Measurements from ENCODE around the gene DAAM2. TPM values are rescaled to one million over a fixed set of nuclear protein-coding genes. Genes with fewer than 3 reads are reported as not detected.

Gene DAAM2
- total RNA-seq, 4 donors from 2014 or later: 3.7 to 55.9 (median 11.9) TPM

DNA sequence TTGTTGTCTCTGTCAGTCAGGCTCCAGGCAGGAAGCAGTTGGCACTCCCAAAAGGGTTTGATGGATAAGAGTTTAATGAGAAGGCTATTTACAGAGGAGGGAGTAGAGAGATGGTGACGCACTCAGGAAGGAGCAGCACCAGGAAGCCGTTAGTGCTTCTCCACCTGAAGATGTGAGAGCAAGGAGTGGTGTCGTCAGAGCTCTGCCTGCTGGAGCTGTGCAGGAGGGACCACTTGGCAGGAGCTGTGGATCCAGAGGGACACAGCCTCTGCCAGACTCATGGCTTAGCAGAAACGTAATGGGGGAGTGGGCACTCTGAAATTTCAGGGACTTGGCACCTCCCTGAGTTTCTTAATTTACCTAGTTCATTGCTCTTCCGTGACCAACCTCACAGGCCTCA lies 16.8 kb downstream of the DAAM2 start:
- peaks cover 0 to 57% (median 12%) of the 10 kb centered on the region in 3 donors for H3K4me1 ChIP-seq
- no peak overlapping the region for H3K4me3 ChIP-seq
- H3K36me3 ChIP-seq: no peaks in the 10 kb centered on the region
- H3K27ac ChIP-seq: peak overlapping the region; percentile 6 to 86 (median 54)
- no peak for DNase-seq
- no peak for TF ChIP-seq POLR2A (IDR thresholded peaks at IDR 0.05)
- TF ChIP-seq, protein P1, sequence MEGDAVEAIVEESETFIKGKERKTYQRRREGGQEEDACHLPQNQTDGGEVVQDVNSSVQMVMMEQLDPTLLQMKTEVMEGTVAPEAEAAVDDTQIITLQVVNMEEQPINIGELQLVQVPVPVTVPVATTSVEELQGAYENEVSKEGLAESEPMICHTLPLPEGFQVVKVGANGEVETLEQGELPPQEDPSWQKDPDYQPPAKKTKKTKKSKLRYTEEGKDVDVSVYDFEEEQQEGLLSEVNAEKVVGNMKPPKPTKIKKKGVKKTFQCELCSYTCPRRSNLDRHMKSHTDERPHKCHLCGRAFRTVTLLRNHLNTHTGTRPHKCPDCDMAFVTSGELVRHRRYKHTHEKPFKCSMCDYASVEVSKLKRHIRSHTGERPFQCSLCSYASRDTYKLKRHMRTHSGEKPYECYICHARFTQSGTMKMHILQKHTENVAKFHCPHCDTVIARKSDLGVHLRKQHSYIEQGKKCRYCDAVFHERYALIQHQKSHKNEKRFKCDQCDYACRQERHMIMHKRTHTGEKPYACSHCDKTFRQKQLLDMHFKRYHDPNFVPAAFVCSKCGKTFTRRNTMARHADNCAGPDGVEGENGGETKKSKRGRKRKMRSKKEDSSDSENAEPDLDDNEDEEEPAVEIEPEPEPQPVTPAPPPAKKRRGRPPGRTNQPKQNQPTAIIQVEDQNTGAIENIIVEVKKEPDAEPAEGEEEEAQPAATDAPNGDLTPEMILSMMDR (IDR thresholded peaks at IDR 0.05): no peak
- H3K27me3 ChIP-seq: no peaks in the 10 kb centered on the region
- intact Hi-C loops (cut with DNase I): no loop called here
- WGBS, 2 donors: 30 to 49% methylated on average over 4 to 5 of the region's 5 CpGs
- H3K9me3 ChIP-seq: no peaks in the 10 kb centered on the region

DNA sequence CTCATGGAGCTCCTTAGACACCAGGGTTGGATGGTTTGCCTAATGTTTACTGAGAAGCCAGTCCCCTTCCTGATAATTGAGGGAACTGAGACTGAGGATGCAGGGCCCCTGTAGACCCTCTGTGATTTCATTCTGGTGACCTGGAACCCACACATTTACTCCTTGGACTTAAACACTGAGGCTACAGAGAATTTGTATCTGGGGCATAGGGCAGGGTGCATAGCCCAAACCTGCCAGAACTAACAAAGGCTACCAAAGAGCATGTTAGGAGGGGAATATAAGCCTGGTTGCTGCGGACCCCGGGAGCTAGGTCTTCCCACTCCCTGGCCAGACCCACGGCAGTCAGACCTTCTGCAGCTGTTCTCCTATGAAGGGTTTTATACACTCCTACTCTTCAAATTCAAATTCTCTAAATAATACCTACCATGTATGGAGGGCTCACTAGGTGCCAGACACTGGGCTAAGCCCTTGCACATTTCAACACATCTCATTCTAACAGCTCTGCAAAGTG lies 19.7 kb downstream of the DAAM2 start:
- no peak for TF ChIP-seq POLR2A (IDR thresholded peaks at IDR 0.05)
- TF ChIP-seq, protein P1 (IDR thresholded peaks at IDR 0.05): no peak
- no peaks in the 10 kb centered on the region for H3K9me3 ChIP-seq
- H3K4me1 ChIP-seq: peaks cover 0 to 66% (median 12%) of the 10 kb centered on the region in 3 donors

DNA sequence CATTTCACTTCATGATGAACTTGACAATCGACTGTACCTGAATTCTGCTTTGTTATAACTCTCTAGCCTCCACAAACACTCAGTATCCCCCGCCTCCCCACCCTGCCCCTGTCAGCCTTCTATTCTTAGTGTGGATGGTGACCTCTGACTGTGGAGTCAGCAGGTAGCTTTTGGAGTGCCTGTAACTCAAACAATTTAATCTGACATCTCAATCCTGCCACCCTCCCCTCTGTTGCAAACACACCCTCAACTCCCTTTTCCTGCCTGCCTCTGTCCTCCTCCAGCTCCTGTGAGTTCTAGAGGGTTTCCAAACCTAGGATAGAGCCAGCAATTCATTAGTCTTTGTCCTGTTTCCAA lies 20.3 kb downstream of the DAAM2 start:
- WGBS, 2 donors: 57 to 74% methylated on average over 2 of the region's 2 CpGs
- Histone ChIP-seq H3K27ac (peak overlapping the region; percentile 27 to 86 (median 74)), H3K9me3 (no peaks in the 10 kb centered on the region), H3K4me1 (peaks cover 0 to 69% (median 12%) of the 10 kb centered on the region in 3 donors), H3K36me3 (no peaks in the 10 kb centered on the region), H3K4me3 (no peak overlapping the region), H3K27me3 (no peaks in the 10 kb centered on the region)
- no peak for DNase-seq
- TF ChIP-seq, protein P1 (IDR thresholded peaks at IDR 0.05): no peak
- TF ChIP-seq POLR2A (IDR thresholded peaks at IDR 0.05): no peak
- intact Hi-C loops (cut with DNase I): no loop called here

More for the DNA sequence above, 19.7 kb downstream of the DAAM2 start:
- no peaks in the 10 kb centered on the region for H3K27me3 ChIP-seq
- no peak for DNase-seq
- WGBS, 2 donors: 61 to 65% methylated on average over 3 of the region's 3 CpGs
- peak overlapping the region; percentile 31 to 86 (median 74) for H3K27ac ChIP-seq
- H3K4me3 ChIP-seq: no peak overlapping the region
- H3K36me3 ChIP-seq: no peaks in the 10 kb centered on the region
- intact Hi-C loops (cut with DNase I): no loop called here

DNA sequence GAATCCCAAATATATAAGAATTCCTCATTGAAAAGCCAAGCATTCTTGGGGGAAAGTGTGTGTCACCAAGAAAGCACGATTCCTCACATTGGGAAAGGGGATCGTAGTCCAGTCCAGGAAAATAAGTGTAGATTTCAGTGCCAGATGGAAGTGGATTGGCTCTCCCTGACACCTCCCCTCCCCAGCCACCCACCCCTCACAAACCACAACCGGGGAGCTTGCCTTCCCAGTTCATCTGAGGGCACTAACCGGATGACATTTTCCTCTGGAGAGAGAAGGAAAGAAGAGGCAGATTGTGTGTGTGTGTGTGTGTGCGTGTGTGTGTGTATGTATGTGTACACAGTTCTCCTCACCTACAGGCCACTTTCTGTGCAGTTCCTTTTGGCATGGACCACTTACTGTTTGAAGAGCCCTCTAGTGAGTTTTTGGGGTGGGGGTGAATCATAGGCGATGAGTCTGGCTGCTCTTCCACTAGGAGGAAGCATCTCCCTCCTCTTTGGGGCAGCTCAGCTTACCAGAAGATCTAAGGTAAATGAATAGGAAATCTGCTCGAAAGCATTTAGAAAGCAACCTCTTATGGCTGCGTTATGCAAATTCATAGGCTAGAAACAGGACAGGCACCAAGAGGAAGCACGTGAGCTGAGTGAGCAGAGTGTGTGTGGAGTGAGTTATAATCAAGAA lies 20.8 kb downstream of the DAAM2 start:
- H3K27ac ChIP-seq: peak overlapping the region; percentile 27 to 86 (median 74)
- intact Hi-C loops (cut with DNase I): no loop called here
- no peaks in the 10 kb centered on the region for H3K9me3 ChIP-seq
- H3K27me3 ChIP-seq: no peaks in the 10 kb centered on the region
- 34 to 36% methylated on average over 8 of the region's 9 CpGs for WGBS, 2 donors
- TF ChIP-seq, protein P1 (IDR thresholded peaks at IDR 0.05): no peak
- H3K4me1 ChIP-seq: peaks cover 0 to 73% (median 12%) of the 10 kb centered on the region in 3 donors
- H3K4me3 ChIP-seq: no peak overlapping the region
- no peak for DNase-seq
- no peaks in the 10 kb centered on the region for H3K36me3 ChIP-seq

DNA sequence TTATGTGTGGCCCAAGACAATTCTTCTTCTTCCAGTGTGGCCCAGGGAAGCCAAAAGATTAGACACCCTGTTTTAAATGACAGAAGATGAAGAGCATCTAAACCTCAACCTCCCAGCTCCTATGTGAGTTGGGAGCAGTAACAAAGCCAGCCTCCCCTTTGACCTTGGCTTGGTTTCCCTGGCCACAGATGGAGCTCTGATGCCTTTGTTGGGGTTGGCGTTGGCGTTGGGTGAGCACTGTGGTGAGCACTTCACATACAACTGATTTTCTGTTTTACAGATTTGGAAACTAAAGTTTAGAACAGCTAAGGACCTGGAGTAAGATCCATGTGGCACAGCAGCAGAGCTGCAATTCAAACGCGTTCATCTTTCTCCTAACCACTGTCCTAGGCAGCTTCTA lies 22.1 kb downstream of the DAAM2 start:
- WGBS, 2 donors: 69 to 95% methylated on average over 4 of the region's 4 CpGs
- intact Hi-C loops (cut with DNase I): no loop called here
- Histone ChIP-seq H3K27ac (peak overlapping the region in 3 of 4 donors; percentile 65 to 86 (median 77)), H3K36me3 (no peaks in the 10 kb centered on the region), H3K27me3 (no peaks in the 10 kb centered on the region), H3K9me3 (no peaks in the 10 kb centered on the region), H3K4me1 (peaks cover 0 to 73% (median 17%) of the 10 kb centered on the region in 3 donors), H3K4me3 (no peak overlapping the region)
- no peak for DNase-seq
- TF ChIP-seq, protein P1 (IDR thresholded peaks at IDR 0.05): no peak
- no peak for TF ChIP-seq POLR2A (IDR thresholded peaks at IDR 0.05)

All from esophagus squamous epithelium (tissue), 5 donors.